ENCODE data around the gene MLLT11.

The MLLT11 gene

GRCh38 chr1:151039521-151039920, 20.7 kb upstream of the MLLT11 start:
- no peak overlapping the region for H3K4me3 ChIP-seq (ENCODE audit: low read length)
- no peak overlapping the region for H3K9ac ChIP-seq (ENCODE audit: low read depth, low read length)
- no peak overlapping the region for H3K27ac ChIP-seq (ENCODE audit: low read depth, low read length)
- WGBS = 87% methylated on average over 3 of the region's 3 CpGs
- peaks cover 12% of the 10 kb centered on the region for H3K36me3 ChIP-seq (ENCODE audit: insufficient read depth, low read length)
- H3K9me3 ChIP-seq (ENCODE audit: insufficient read depth, low read depth, low read length) = no peaks in the 10 kb centered on the region
- H3K27me3 ChIP-seq (ENCODE audit: insufficient read depth, low read length) = no peaks in the 10 kb centered on the region
- peaks cover 3% of the 10 kb centered on the region; the same call in 1 of the 2 replicates for H3K4me1 ChIP-seq (ENCODE audit: insufficient read depth, low read length)

- 95% methylated on average over 1 of the region's 1 CpG for WGBS
- Histone ChIP-seq H3K4me3 (ENCODE audit: low read length) (no peak overlapping the region), H3K9ac (ENCODE audit: low read depth, low read length) (no peak overlapping the region), H3K27me3 (ENCODE audit: insufficient read depth, low read length) (no peaks in the 10 kb centered on the region), H3K4me1 (ENCODE audit: insufficient read depth, low read length) (peaks cover 3% of the 10 kb centered on the region; the same call in 1 of the 2 replicates), H3K27ac (ENCODE audit: low read depth, low read length) (no peak overlapping the region), H3K9me3 (ENCODE audit: insufficient read depth, low read depth, low read length) (no peaks in the 10 kb centered on the region), H3K36me3 (ENCODE audit: insufficient read depth, low read length) (0 out of 2 replicates have a peak, but pooled peaks cover 2% of the 10 kb centered on the region)
These were observed 17.0 kb upstream of the MLLT11 start for GRCh38 chr1:151043163-151043562.

DNA sequence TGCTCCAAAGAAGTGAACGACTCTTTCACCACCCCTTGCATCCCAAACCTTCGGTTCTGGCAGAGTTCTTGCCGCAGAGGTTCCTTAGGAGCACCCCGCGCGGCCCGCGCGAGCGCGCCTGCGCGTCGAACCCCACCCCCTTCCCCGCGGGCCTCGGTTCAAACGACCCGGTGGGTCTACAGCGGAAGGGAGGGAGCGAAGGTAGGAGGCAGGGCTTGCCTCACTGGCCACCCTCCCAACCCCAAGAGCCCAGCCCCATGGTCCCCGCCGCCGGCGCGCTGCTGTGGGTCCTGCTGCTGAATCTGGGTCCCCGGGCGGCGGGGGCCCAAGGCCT, 12.6 kb upstream of the MLLT11 start, which contains the start of gene C1orf56:
Gene C1orf56 (plus strand): TSS at position 161 of the 334 bp plus-strand sequence. CDS start 97 bp downstream, at position 258.
- under 1% methylated on average over 29 of the region's 29 CpGs for WGBS
- peak within 1 kb of the TSS; percentile 88 for H3K27ac ChIP-seq (ENCODE audit: low read depth, low read length)
- peaks cover 11% of the 10 kb centered on the region; the same call in 1 of the 2 replicates for H3K4me1 ChIP-seq (ENCODE audit: insufficient read depth, low read length)
- peak within 1 kb of the TSS; percentile 82 for H3K4me3 ChIP-seq (ENCODE audit: low read length)
- no peaks in the 10 kb centered on the region for H3K27me3 ChIP-seq (ENCODE audit: insufficient read depth, low read length)
- no peaks in the 10 kb centered on the region for H3K9me3 ChIP-seq (ENCODE audit: insufficient read depth, low read depth, low read length)
- H3K36me3 ChIP-seq (ENCODE audit: insufficient read depth, low read length) = peaks cover 28% of the 10 kb centered on the region
- peak within 1 kb of the TSS; percentile 84 for H3K9ac ChIP-seq (ENCODE audit: low read depth, low read length)

GRCh38 chr1:151047925-151048644, 12.1 kb upstream of the MLLT11 start:
- WGBS = under 1% methylated on average over 48 of the region's 48 CpGs
- peaks cover 11% of the 10 kb centered on the region; the same call in 1 of the 2 replicates for H3K4me1 ChIP-seq (ENCODE audit: insufficient read depth, low read length)
- peak overlapping the region; percentile 88 for H3K27ac ChIP-seq (ENCODE audit: low read depth, low read length)

DNA sequence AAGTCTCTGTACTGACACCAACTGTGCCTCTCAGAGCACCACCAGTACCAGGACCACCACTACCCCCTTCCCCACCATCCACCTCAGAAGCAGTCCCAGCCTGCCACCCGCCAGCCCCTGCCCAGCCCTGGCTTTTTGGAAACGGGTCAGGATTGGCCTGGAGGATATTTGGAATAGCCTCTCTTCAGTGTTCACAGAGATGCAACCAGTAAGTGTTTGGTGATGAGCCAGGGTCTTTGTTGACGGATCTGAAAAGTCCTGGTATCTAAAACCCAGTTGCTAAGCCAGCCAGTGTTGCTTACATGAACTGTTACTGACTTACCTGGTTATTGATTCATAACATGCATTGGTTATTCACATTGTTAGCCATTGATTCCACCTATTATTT, 11.6 kb upstream of the MLLT11 start:
- WGBS = 35% methylated on average over 3 of the region's 3 CpGs
- Histone ChIP-seq H3K9ac (ENCODE audit: low read depth, low read length) (peak overlapping the region; percentile 84; the same call in 1 of the 2 replicates), H3K9me3 (ENCODE audit: insufficient read depth, low read depth, low read length) (no peaks in the 10 kb centered on the region), H3K27me3 (ENCODE audit: insufficient read depth, low read length) (no peaks in the 10 kb centered on the region), H3K4me1 (ENCODE audit: insufficient read depth, low read length) (peaks cover 11% of the 10 kb centered on the region; the same call in 1 of the 2 replicates), H3K4me3 (ENCODE audit: low read length) (peak overlapping the region; percentile 82), H3K36me3 (ENCODE audit: insufficient read depth, low read length) (peaks cover 35% of the 10 kb centered on the region), H3K27ac (ENCODE audit: low read depth, low read length) (no peak overlapping the region)

More at GRCh38 chr1:151047925-151048644, 12.1 kb upstream of the MLLT11 start:
- H3K27me3 ChIP-seq (ENCODE audit: insufficient read depth, low read length) = no peaks in the 10 kb centered on the region
- peaks cover 33% of the 10 kb centered on the region for H3K36me3 ChIP-seq (ENCODE audit: insufficient read depth, low read length)
- H3K9ac ChIP-seq (ENCODE audit: low read depth, low read length) = peak overlapping the region; percentile 84
- no peaks in the 10 kb centered on the region for H3K9me3 ChIP-seq (ENCODE audit: insufficient read depth, low read depth, low read length)
- peak overlapping the region; percentile 82 for H3K4me3 ChIP-seq (ENCODE audit: low read length)

GRCh38 chr1:151049458-151049857, 10.7 kb upstream of the MLLT11 start:
- Histone ChIP-seq H3K27ac (ENCODE audit: low read depth, low read length) (no peak overlapping the region), H3K9me3 (ENCODE audit: insufficient read depth, low read depth, low read length) (no peaks in the 10 kb centered on the region), H3K9ac (ENCODE audit: low read depth, low read length) (no peak overlapping the region), H3K4me3 (ENCODE audit: low read length) (no peak overlapping the region), H3K4me1 (ENCODE audit: insufficient read depth, low read length) (peaks cover 11% of the 10 kb centered on the region; the same call in 1 of the 2 replicates), H3K27me3 (ENCODE audit: insufficient read depth, low read length) (no peaks in the 10 kb centered on the region), H3K36me3 (ENCODE audit: insufficient read depth, low read length) (peaks cover 44% of the 10 kb centered on the region)
- 95% methylated on average over 5 of the region's 5 CpGs for WGBS

- no peaks in the 10 kb centered on the region for H3K27me3 ChIP-seq (ENCODE audit: insufficient read depth, low read length)
- H3K4me3 ChIP-seq (ENCODE audit: low read length) = no peak overlapping the region
- peaks cover 51% of the 10 kb centered on the region for H3K36me3 ChIP-seq (ENCODE audit: insufficient read depth, low read length)
- H3K9me3 ChIP-seq (ENCODE audit: insufficient read depth, low read depth, low read length) = no peaks in the 10 kb centered on the region
- WGBS = 100% methylated on average over 2 of the region's 2 CpGs
- H3K27ac ChIP-seq (ENCODE audit: low read depth, low read length) = no peak overlapping the region
- H3K4me1 ChIP-seq (ENCODE audit: insufficient read depth, low read length) = peaks cover 11% of the 10 kb centered on the region; the same call in 1 of the 2 replicates
- H3K9ac ChIP-seq (ENCODE audit: low read depth, low read length) = no peak overlapping the region
These were observed 10.0 kb upstream of the MLLT11 start for GRCh38 chr1:151050051-151050688.

DNA sequence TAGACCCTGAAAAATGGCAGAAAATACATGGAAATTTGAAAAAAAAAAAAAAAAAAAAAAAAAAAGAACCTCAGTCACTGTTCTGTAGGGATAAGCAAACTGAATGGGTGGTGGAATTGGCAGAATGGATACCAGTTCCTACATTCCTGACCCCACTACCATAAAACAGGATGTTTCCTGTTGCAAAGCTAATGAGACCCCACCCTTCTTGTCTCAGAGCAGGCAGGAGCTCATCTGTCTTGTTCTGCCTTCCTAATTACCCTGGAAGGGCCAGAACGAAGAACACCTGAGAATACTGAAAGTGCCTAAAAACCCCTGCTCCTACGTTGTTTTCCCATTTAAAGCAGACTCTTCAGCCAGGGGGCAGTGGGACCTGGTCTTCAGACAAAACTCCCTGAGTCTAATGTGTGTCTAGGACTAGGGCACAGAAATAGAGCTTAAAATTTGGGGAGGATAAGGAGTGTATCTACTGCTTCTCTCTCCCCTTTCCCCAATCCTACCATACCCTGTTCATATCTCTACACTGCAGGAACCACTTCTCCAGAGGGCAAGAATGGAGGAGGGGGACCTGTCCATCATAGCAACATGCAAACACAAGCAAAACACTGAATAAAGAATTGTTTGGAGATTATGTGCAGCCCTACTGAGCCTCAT, 8.7 kb upstream of the MLLT11 start:
- H3K27me3 ChIP-seq (ENCODE audit: insufficient read depth, low read length) = no peaks in the 10 kb centered on the region
- no peak overlapping the region for H3K27ac ChIP-seq (ENCODE audit: low read depth, low read length)
- no peaks in the 10 kb centered on the region for H3K9me3 ChIP-seq (ENCODE audit: insufficient read depth, low read depth, low read length)
- no peak overlapping the region for H3K9ac ChIP-seq (ENCODE audit: low read depth, low read length)
- peaks cover 64% of the 10 kb centered on the region for H3K36me3 ChIP-seq (ENCODE audit: insufficient read depth, low read length)
- 92% methylated on average over 2 of the region's 2 CpGs for WGBS
- H3K4me3 ChIP-seq (ENCODE audit: low read length) = no peak overlapping the region
- peaks cover 11% of the 10 kb centered on the region; the same call in 1 of the 2 replicates for H3K4me1 ChIP-seq (ENCODE audit: insufficient read depth, low read length)

DNA sequence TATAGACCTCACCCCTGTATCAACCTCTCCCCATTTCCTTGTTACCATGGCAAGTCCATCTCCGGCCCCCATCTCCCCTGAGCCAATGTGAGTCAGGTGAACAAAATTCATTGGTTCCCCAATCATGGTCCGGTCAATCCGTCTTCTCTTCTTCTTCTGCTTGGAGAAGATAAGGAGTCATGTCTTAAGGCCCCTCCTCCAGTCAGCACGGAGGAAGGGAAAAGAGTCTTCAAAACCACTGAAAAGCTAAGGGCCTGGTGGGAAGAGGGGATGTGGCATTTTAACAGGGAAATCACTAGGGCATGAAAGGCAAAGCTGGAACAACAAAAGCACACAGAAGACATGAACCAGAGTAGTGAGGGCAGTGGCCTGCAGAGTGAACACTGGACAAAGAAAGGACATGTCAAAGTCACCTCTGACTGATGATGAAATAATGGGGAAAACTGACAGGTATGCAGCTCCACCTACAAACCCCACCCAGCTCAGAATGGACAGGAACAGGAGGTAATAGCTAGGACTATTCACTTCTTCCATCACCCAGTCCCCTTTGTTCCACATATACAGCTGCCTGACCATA, 5.1 kb upstream of the MLLT11 start:
- Histone ChIP-seq H3K4me1 (ENCODE audit: insufficient read depth, low read length) (peaks cover 12% of the 10 kb centered on the region), H3K27ac (ENCODE audit: low read depth, low read length) (no peak overlapping the region), H3K36me3 (ENCODE audit: insufficient read depth, low read length) (peaks cover 68% of the 10 kb centered on the region), H3K27me3 (ENCODE audit: insufficient read depth, low read length) (no peaks in the 10 kb centered on the region), H3K9me3 (ENCODE audit: insufficient read depth, low read depth, low read length) (no peaks in the 10 kb centered on the region), H3K4me3 (ENCODE audit: low read length) (no peak overlapping the region), H3K9ac (ENCODE audit: low read depth, low read length) (no peak overlapping the region)
- WGBS = 96% methylated on average over 4 of the region's 4 CpGs

DNA sequence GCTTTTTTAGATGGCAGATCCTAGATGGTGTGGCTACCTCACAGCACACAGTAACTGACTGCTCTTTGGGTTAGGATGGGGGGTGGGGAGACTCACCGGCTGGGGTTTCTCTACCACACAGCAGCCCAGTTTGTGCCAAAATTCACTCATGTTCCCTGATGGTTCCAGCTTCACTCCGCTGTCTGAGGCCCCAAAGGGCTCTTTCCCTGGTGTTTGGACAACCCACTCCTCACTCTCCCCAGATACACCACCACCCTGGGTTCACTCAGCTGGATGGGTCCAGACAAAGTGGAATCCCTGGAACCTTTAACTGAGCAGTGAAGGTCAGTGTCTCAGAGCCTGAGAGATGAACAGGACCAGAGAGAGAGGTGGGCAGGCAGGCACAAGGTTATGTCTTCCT, 4.6 kb upstream of the MLLT11 start:
- peaks cover 63% of the 10 kb centered on the region for H3K36me3 ChIP-seq (ENCODE audit: insufficient read depth, low read length)
- H3K9me3 ChIP-seq (ENCODE audit: insufficient read depth, low read depth, low read length) = no peaks in the 10 kb centered on the region
- no peak overlapping the region for H3K4me3 ChIP-seq (ENCODE audit: low read length)
- peaks cover 12% of the 10 kb centered on the region for H3K4me1 ChIP-seq (ENCODE audit: insufficient read depth, low read length)
- no peak overlapping the region for H3K27ac ChIP-seq (ENCODE audit: low read depth, low read length)
- H3K9ac ChIP-seq (ENCODE audit: low read depth, low read length) = no peak overlapping the region
- 85% methylated on average over 1 of the region's 2 CpGs for WGBS
- H3K27me3 ChIP-seq (ENCODE audit: insufficient read depth, low read length) = no peaks in the 10 kb centered on the region

DNA sequence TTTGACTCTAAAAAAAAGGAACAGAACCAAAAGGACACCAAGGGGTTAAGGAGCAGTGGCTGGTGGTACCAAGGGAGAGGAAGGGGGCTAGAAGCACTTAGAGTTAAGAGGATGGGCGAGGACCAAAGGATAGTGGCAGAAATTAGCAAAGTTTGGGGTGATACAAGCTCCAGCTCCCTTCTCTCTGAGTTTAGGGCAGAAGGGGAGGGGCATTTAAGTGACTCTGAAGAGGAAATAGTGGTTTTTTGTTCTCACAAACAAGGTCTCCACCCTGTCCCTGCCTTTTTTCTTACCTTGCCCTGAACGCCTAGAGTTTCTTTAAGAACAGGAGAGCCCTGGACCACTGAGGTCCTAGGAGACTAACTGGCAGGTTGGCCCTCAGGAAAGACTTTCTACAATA, 4.0 kb upstream of the MLLT11 start:
- H3K4me1 ChIP-seq (ENCODE audit: insufficient read depth, low read length) = peaks cover 12% of the 10 kb centered on the region
- no peak overlapping the region for H3K27ac ChIP-seq (ENCODE audit: low read depth, low read length)
- no peaks in the 10 kb centered on the region for H3K27me3 ChIP-seq (ENCODE audit: insufficient read depth, low read length)
- 60% methylated on average over 2 of the region's 2 CpGs for WGBS
- H3K9me3 ChIP-seq (ENCODE audit: insufficient read depth, low read depth, low read length) = no peaks in the 10 kb centered on the region
- H3K9ac ChIP-seq (ENCODE audit: low read depth, low read length) = no peak overlapping the region
- no peak overlapping the region for H3K4me3 ChIP-seq (ENCODE audit: low read length)
- H3K36me3 ChIP-seq (ENCODE audit: insufficient read depth, low read length) = peaks cover 57% of the 10 kb centered on the region

All from HUES64 (cell line).